CD4-positive, CD25-positive, alpha-beta regulatory T cell (primary cell): ENCODE data around the gene CACFD1. TPM values are rescaled to one million over a fixed set of nuclear protein-coding genes. Genes with fewer than 3 reads are reported as not detected.

Experiments
- ATAC-seq, 2 donors: fragments of 150-1000 bp; cut with Tn5 transposase; one replicate each; pipeline ENCODE4 v1.10.0; 2021; ENCODE audit warnings: low read depth in 2 of 2, moderate number of reproducible peaks in 2 of 2, moderate library complexity in 1 of 2
- DNase-seq, 3 donors: peaks; one replicate each; pipeline versions ENCODE4 v3.0.0 to v3.0.0-alpha.2; 2012 to 2022; ENCODE audit warnings: mixed read lengths in 1 of 3
- H3K27ac ChIP-seq: one replicate; pipeline ENCODE4 v1.7.0; 2013; ENCODE audit warnings: mild to moderate bottlenecking, low read length; ENCODE audit not compliant: insufficient read depth, poor library complexity, severe bottlenecking
- H3K27me3 ChIP-seq: one replicate; pipeline ENCODE4 v1.7.0; 2013; ENCODE audit warnings: low read length; ENCODE audit not compliant: control insufficient read depth, insufficient read depth
- H3K36me3 ChIP-seq: one replicate; pipeline ENCODE4 v1.7.0; 2013; ENCODE audit warnings: mild to moderate bottlenecking, low read length, moderate library complexity; ENCODE audit not compliant: control insufficient read depth, insufficient read depth
- H3K4me1 ChIP-seq: 2 replicates; pipeline ENCODE4 v1.7.0; 2013; ENCODE audit warnings: mild to moderate bottlenecking, low read length; ENCODE audit not compliant: insufficient read depth, control insufficient read depth, poor library complexity, severe bottlenecking
- H3K4me3 ChIP-seq: one replicate; pipeline ENCODE4 v1.7.0; 2013; ENCODE audit warnings: low read depth, mild to moderate bottlenecking, low read length, moderate library complexity
- H3K9me3 ChIP-seq, 2 experiments: 1 replicate in 1 of 2; 2 replicates in 1 of 2; pipeline ENCODE4 v1.7.0; 2013; ENCODE audit warnings: low read length in 2 of 2, mild to moderate bottlenecking in 1 of 2, moderate library complexity in 1 of 2; ENCODE audit not compliant: control insufficient read depth in 2 of 2
- H3K27ac Mint-ChIP-seq, 3 donors: one replicate each; pipeline ENCODE4 v1.8.0; 2020 to 2022; ENCODE audit warnings: mild to moderate bottlenecking in 3 of 3, mixed read lengths in 3 of 3, moderate library complexity in 2 of 3
- H3K27me3 Mint-ChIP-seq: one replicate; pipeline ENCODE4 v1.8.0; 2022; ENCODE audit warnings: mild to moderate bottlenecking, mixed read lengths
- H3K36me3 Mint-ChIP-seq: one replicate; pipeline ENCODE4 v1.8.0; 2020; ENCODE audit warnings: mixed read lengths
- H3K4me1 Mint-ChIP-seq, 4 donors: one replicate each; pipeline ENCODE4 v1.8.0; 2020 to 2022; ENCODE audit warnings: mixed read lengths in 4 of 4, mild to moderate bottlenecking in 1 of 4
- H3K4me3 Mint-ChIP-seq, 4 donors: one replicate each; pipeline ENCODE4 v1.8.0; 2020 to 2022; ENCODE audit warnings: mild to moderate bottlenecking in 4 of 4, mixed read lengths in 4 of 4, moderate library complexity in 3 of 4
- H3K9me3 Mint-ChIP-seq, 7 donors: one replicate each; pipeline ENCODE4 v1.8.0; 2020 to 2022; ENCODE audit warnings: mixed read lengths in 7 of 7, mild to moderate bottlenecking in 3 of 7, moderate library complexity in 2 of 7
- polyA plus RNA-seq, 4 donors: library from polyadenylated mRNA; unstranded; fragments of 300-500 nt; fragmentation: Illumina TruSeq; gene quantifications; one replicate each; pipeline ENCODE4 v1.2.3, GENCODE V29; 2021
- total RNA-seq: library from RNA; stranded (reverse); gene quantifications from one replicate; pipeline ENCODE4 v1.2.3, GENCODE V29; 2022

CACFD1 gene
- total and polyA plus RNA-seq, 5 donors from 2014 or later: 1.2 to 3.0 (median 1.8) TPM

- DNase-seq: no peak
These were observed 30.1 kb upstream of the CACFD1 start for GRCh38 chr9:133429641-133430161.

GRCh38 chr9:133430244-133430643 lies 29.5 kb upstream of the CACFD1 start:
- DNase-seq (no peak), ATAC-seq (no peak)
- Histone ChIP-seq H3K36me3 (no peaks in the 10 kb centered on the region), H3K4me3 (no peak overlapping the region), H3K9me3 (no peaks in the 10 kb centered on the region), H3K27ac (no peak overlapping the region), H3K27me3 (no peaks in the 10 kb centered on the region), H3K4me1 (no peaks in the 10 kb centered on the region)
- Mint-ChIP-seq H3K4me3 (no peak overlapping the region), H3K27ac (no peak overlapping the region), H3K4me1 (peaks cover 0 to 9% (median 1%) of the 10 kb centered on the region in 4 donors), H3K36me3 (no peaks in the 10 kb centered on the region), H3K9me3 (peaks cover 0 to 2% (median 0%) of the 10 kb centered on the region in 7 donors), H3K27me3 (peaks cover 34% of the 10 kb centered on the region)

More at GRCh38 chr9:133429641-133430161, 30.1 kb upstream of the CACFD1 start:
- Mint-ChIP-seq H3K4me3 (no peak overlapping the region), H3K27ac (no peak overlapping the region), H3K36me3 (no peaks in the 10 kb centered on the region), H3K9me3 (peaks cover 0 to 2% (median 0%) of the 10 kb centered on the region in 7 donors), H3K4me1 (peaks cover 0 to 9% (median under 1%) of the 10 kb centered on the region in 4 donors), H3K27me3 (peaks cover 34% of the 10 kb centered on the region)
- Histone ChIP-seq H3K27ac (no peak overlapping the region), H3K9me3 (no peaks in the 10 kb centered on the region), H3K36me3 (no peaks in the 10 kb centered on the region), H3K4me1 (no peaks in the 10 kb centered on the region), H3K4me3 (no peak overlapping the region), H3K27me3 (no peaks in the 10 kb centered on the region)
- ATAC-seq: peak; percentile 34 to 37

GRCh38 chr9:133433351-133433843 lies 26.4 kb upstream of the CACFD1 start:
- no peaks in the 10 kb centered on the region for H3K36me3 ChIP-seq
- DNase-seq (no peak), ATAC-seq (no peak)
- Mint-ChIP-seq H3K9me3 (peaks cover 0 to 2% (median 0%) of the 10 kb centered on the region in 7 donors), H3K27ac (no peak overlapping the region), H3K36me3 (no peaks in the 10 kb centered on the region), H3K4me3 (no peak overlapping the region), H3K27me3 (peaks cover 17% of the 10 kb centered on the region), H3K4me1 (peaks cover 0 to 4% (median 1%) of the 10 kb centered on the region in 4 donors)
- no peaks in the 10 kb centered on the region for H3K27me3 ChIP-seq
- H3K27ac ChIP-seq: no peak overlapping the region
- H3K4me1 ChIP-seq: no peaks in the 10 kb centered on the region
- no peaks in the 10 kb centered on the region for H3K9me3 ChIP-seq
- no peak overlapping the region for H3K4me3 ChIP-seq

GRCh38 chr9:133436681-133437080 lies 23.1 kb upstream of the CACFD1 start:
- Mint-ChIP-seq H3K4me1 (peaks cover 0 to 3% (median 1%) of the 10 kb centered on the region in 4 donors), H3K27me3 (peaks cover 5% of the 10 kb centered on the region), H3K4me3 (no peak overlapping the region), H3K9me3 (peaks cover 0 to 2% (median 0%) of the 10 kb centered on the region in 7 donors), H3K36me3 (no peaks in the 10 kb centered on the region), H3K27ac (no peak overlapping the region)
- no peak overlapping the region for H3K4me3 ChIP-seq
- no peak for ATAC-seq
- H3K27me3 ChIP-seq: no peaks in the 10 kb centered on the region
- H3K36me3 ChIP-seq: no peaks in the 10 kb centered on the region
- H3K4me1 ChIP-seq: no peaks in the 10 kb centered on the region
- no peak for DNase-seq
- H3K9me3 ChIP-seq: no peaks in the 10 kb centered on the region
- H3K27ac ChIP-seq: no peak overlapping the region

- no peaks in the 10 kb centered on the region for H3K27me3 ChIP-seq
- no peaks in the 10 kb centered on the region for H3K27me3 Mint-ChIP-seq
These were observed 21.8 kb upstream of the CACFD1 start for GRCh38 chr9:133437753-133438531.

GRCh38 chr9:133439337-133439736 lies 20.4 kb upstream of the CACFD1 start:
- no peak overlapping the region for H3K27ac Mint-ChIP-seq

More at GRCh38 chr9:133437753-133438531, 21.8 kb upstream of the CACFD1 start:
- Histone ChIP-seq H3K27ac (no peak overlapping the region), H3K4me1 (no peaks in the 10 kb centered on the region), H3K36me3 (no peaks in the 10 kb centered on the region), H3K4me3 (no peak overlapping the region), H3K9me3 (no peaks in the 10 kb centered on the region)
- no peaks in the 10 kb centered on the region for H3K36me3 Mint-ChIP-seq
- no peak overlapping the region for H3K27ac Mint-ChIP-seq
- no peak for DNase-seq
- no peak for ATAC-seq
- peaks cover 0 to 3% (median 1%) of the 10 kb centered on the region in 4 donors for H3K4me1 Mint-ChIP-seq
- peaks cover 0 to 2% (median 0%) of the 10 kb centered on the region in 7 donors for H3K9me3 Mint-ChIP-seq
- no peak overlapping the region for H3K4me3 Mint-ChIP-seq

GRCh38 chr9:133440874-133441273 lies 18.9 kb upstream of the CACFD1 start:
- Mint-ChIP-seq H3K4me1 (peaks cover 0 to 2% (median 0%) of the 10 kb centered on the region in 4 donors), H3K27me3 (peaks cover 3% of the 10 kb centered on the region), H3K4me3 (no peak overlapping the region), H3K36me3 (no peaks in the 10 kb centered on the region), H3K27ac (peak overlapping the region in 2 of 3 donors; percentile 5 to 23), H3K9me3 (no peaks in the 10 kb centered on the region)
- no peaks in the 10 kb centered on the region for H3K36me3 ChIP-seq
- H3K27me3 ChIP-seq: no peaks in the 10 kb centered on the region
- DNase-seq: peak in 1 of 3 donors; percentile 18
- H3K4me3 ChIP-seq: no peak overlapping the region
- peak in 1 of 2 donors; percentile 38 for ATAC-seq
- no peaks in the 10 kb centered on the region for H3K4me1 ChIP-seq
- H3K9me3 ChIP-seq: no peaks in the 10 kb centered on the region
- no peak overlapping the region for H3K27ac ChIP-seq

More at GRCh38 chr9:133439337-133439736, 20.4 kb upstream of the CACFD1 start:
- Mint-ChIP-seq H3K9me3 (no peaks in the 10 kb centered on the region), H3K4me1 (peaks cover 0 to 3% (median 1%) of the 10 kb centered on the region in 4 donors), H3K36me3 (no peaks in the 10 kb centered on the region), H3K27me3 (no peaks in the 10 kb centered on the region), H3K4me3 (no peak overlapping the region)
- H3K4me3 ChIP-seq: no peak overlapping the region
- no peaks in the 10 kb centered on the region for H3K36me3 ChIP-seq
- H3K27ac ChIP-seq: no peak overlapping the region
- ATAC-seq (no peak), DNase-seq (no peak)
- no peaks in the 10 kb centered on the region for H3K27me3 ChIP-seq
- H3K4me1 ChIP-seq: no peaks in the 10 kb centered on the region
- no peaks in the 10 kb centered on the region for H3K9me3 ChIP-seq
